ENCODE results near the gene RYR3. TPM values are rescaled to one million over a fixed set of nuclear protein-coding genes. Genes with fewer than 3 reads are reported as not detected.
"Not testable (repeated sequence)": the region's sequence is repeated elsewhere in the genome, so short reads cannot be mapped to it uniquely, and the experiment has no call there.

Gene RYR3
- polyA plus RNA-seq, 2 donors, result 1.0 to 1.8 TPM

GRCh38 chr15:33810073-33810595 is 499.4 kb downstream of the RYR3 start:
- Histone ChIP-seq H3K27ac (ENCODE audit: low read depth in 2 of 2, low read length in 1 of 2) (no peak overlapping the region), H3K4me1 (ENCODE audit: control insufficient read depth in 2 of 2, insufficient read depth in 2 of 2, low read length in 1 of 2) (no peaks in the 10 kb centered on the region), H3K9me3 (ENCODE audit: control insufficient read depth in 2 of 2, insufficient read depth in 1 of 2, low read depth in 1 of 2, low read length in 1 of 2) (no peaks in the 10 kb centered on the region), H3K36me3 (ENCODE audit: control insufficient read depth in 2 of 2, insufficient read depth in 2 of 2, low read length in 1 of 2) (no peaks in the 10 kb centered on the region), H3K4me3 (ENCODE audit: low read depth in 1 of 2, low read length in 2 of 2) (no peak overlapping the region), H3K27me3 (ENCODE audit: control insufficient read depth in 1 of 2, insufficient read depth in 2 of 2, low read length in 2 of 2) (no peaks in the 10 kb centered on the region)
- 84 to 88% methylated on average over 10 of the region's 10 CpGs for WGBS, 2 donors

DNA sequence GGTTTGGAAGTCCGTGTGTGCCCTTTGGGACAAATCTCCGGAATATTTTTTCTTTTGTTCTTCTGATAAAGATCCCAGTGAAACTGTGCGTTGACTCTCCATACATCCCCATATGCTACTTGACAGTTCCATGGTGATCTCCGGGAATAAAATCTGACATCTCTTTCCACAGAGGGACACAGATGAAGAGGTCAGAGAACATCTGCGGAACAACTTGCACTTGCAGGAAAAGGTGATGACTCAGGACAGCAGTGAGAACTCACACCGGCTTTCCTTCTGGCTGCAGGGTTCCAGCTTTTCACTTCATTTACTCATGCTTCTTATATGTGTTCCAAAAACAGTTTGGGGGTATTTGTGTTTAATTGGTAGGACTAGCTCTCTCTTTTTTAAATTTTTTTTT is 500.0 kb downstream of the RYR3 start:
- H3K27ac ChIP-seq (ENCODE audit: low read depth in 2 of 2, low read length in 1 of 2), result no peak overlapping the region
- no peaks in the 10 kb centered on the region for H3K36me3 ChIP-seq (ENCODE audit: control insufficient read depth in 2 of 2, insufficient read depth in 2 of 2, low read length in 1 of 2)
- no peak overlapping the region for H3K4me3 ChIP-seq (ENCODE audit: low read depth in 1 of 2, low read length in 2 of 2)
- H3K4me1 ChIP-seq (ENCODE audit: control insufficient read depth in 2 of 2, insufficient read depth in 2 of 2, low read length in 1 of 2), result no peaks in the 10 kb centered on the region
- H3K27me3 ChIP-seq (ENCODE audit: control insufficient read depth in 1 of 2, insufficient read depth in 2 of 2, low read length in 2 of 2), result no peaks in the 10 kb centered on the region
- 73 to 83% methylated on average over 6 of the region's 6 CpGs for WGBS, 2 donors
- H3K9me3 ChIP-seq (ENCODE audit: control insufficient read depth in 2 of 2, insufficient read depth in 1 of 2, low read depth in 1 of 2, low read length in 1 of 2), result no peaks in the 10 kb centered on the region

- H3K4me1 ChIP-seq (ENCODE audit: control insufficient read depth in 2 of 2, insufficient read depth in 2 of 2, low read length in 1 of 2), result no peaks in the 10 kb centered on the region
These were observed 503.1 kb downstream of the RYR3 start for GRCh38 chr15:33813891-33814290.

GRCh38 chr15:33819499-33819898 is 508.7 kb downstream of the RYR3 start:
- H3K4me3 ChIP-seq (ENCODE audit: low read depth in 1 of 2, low read length in 2 of 2); H3K27me3 ChIP-seq (ENCODE audit: control insufficient read depth in 1 of 2, insufficient read depth in 2 of 2, low read length in 2 of 2); H3K27ac ChIP-seq (ENCODE audit: low read depth in 2 of 2, low read length in 1 of 2); H3K4me1 ChIP-seq (ENCODE audit: control insufficient read depth in 2 of 2, insufficient read depth in 2 of 2, low read length in 1 of 2); H3K9me3 ChIP-seq (ENCODE audit: control insufficient read depth in 2 of 2, insufficient read depth in 1 of 2, low read depth in 1 of 2, low read length in 1 of 2); H3K36me3 ChIP-seq (ENCODE audit: control insufficient read depth in 2 of 2, insufficient read depth in 2 of 2, low read length in 1 of 2): not testable (repeated sequence)
- WGBS, 2 donors, result 98 to 99% methylated on average over 6 of the region's 6 CpGs

More at GRCh38 chr15:33813891-33814290, 503.1 kb downstream of the RYR3 start:
- H3K36me3 ChIP-seq (ENCODE audit: control insufficient read depth in 2 of 2, insufficient read depth in 2 of 2, low read length in 1 of 2), result no peaks in the 10 kb centered on the region
- no peak overlapping the region for H3K27ac ChIP-seq (ENCODE audit: low read depth in 2 of 2, low read length in 1 of 2)
- H3K4me3 ChIP-seq (ENCODE audit: low read depth in 1 of 2, low read length in 2 of 2), result no peak overlapping the region
- no peaks in the 10 kb centered on the region for H3K27me3 ChIP-seq (ENCODE audit: control insufficient read depth in 1 of 2, insufficient read depth in 2 of 2, low read length in 2 of 2)
- H3K9me3 ChIP-seq (ENCODE audit: control insufficient read depth in 2 of 2, insufficient read depth in 1 of 2, low read depth in 1 of 2, low read length in 1 of 2), result no peaks in the 10 kb centered on the region
- WGBS, 2 donors, result 65% methylated on average over 3 of the region's 3 CpGs

- no peaks in the 10 kb centered on the region for H3K9me3 ChIP-seq (ENCODE audit: control insufficient read depth in 2 of 2, insufficient read depth in 1 of 2, low read depth in 1 of 2, low read length in 1 of 2)
- H3K4me1 ChIP-seq (ENCODE audit: control insufficient read depth in 2 of 2, insufficient read depth in 2 of 2, low read length in 1 of 2), result no peaks in the 10 kb centered on the region
- 61 to 62% methylated on average over 4 of the region's 4 CpGs for WGBS, 2 donors
- H3K27me3 ChIP-seq (ENCODE audit: control insufficient read depth in 1 of 2, insufficient read depth in 2 of 2, low read length in 2 of 2), result no peaks in the 10 kb centered on the region
- no peak overlapping the region for H3K27ac ChIP-seq (ENCODE audit: low read depth in 2 of 2, low read length in 1 of 2)
- H3K36me3 ChIP-seq (ENCODE audit: control insufficient read depth in 2 of 2, insufficient read depth in 2 of 2, low read length in 1 of 2), result no peaks in the 10 kb centered on the region
- H3K4me3 ChIP-seq (ENCODE audit: low read depth in 1 of 2, low read length in 2 of 2), result no peak overlapping the region
These were observed 511.7 kb downstream of the RYR3 start for GRCh38 chr15:33822479-33822878.

- no peaks in the 10 kb centered on the region for H3K4me1 ChIP-seq (ENCODE audit: control insufficient read depth in 2 of 2, insufficient read depth in 2 of 2, low read length in 1 of 2)
These were observed 512.4 kb downstream of the RYR3 start for GRCh38 chr15:33823119-33823518.

DNA sequence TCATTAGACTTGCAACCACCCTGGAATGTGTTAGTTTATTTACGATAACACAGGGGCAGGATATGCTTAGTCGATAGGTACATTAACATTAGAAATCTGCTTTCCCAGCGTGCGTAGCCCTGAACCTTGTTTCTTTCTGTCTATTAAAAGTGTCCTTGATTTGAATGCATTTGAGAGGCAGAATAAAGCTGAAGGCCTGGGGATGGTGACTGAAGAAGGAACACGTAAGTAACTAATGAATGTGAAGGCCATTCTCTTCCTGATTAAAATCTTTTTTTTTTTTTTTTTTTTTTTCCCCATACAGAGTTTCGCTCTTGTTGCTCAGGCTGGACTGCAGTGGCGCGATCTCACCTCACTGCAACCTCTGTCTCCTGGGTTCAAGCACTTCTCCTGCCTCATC is 514.7 kb downstream of the RYR3 start:
- H3K36me3 ChIP-seq (ENCODE audit: control insufficient read depth in 2 of 2, insufficient read depth in 2 of 2, low read length in 1 of 2), result no peaks in the 10 kb centered on the region
- no peaks in the 10 kb centered on the region for H3K9me3 ChIP-seq (ENCODE audit: control insufficient read depth in 2 of 2, insufficient read depth in 1 of 2, low read depth in 1 of 2, low read length in 1 of 2)
- no peaks in the 10 kb centered on the region for H3K27me3 ChIP-seq (ENCODE audit: control insufficient read depth in 1 of 2, insufficient read depth in 2 of 2, low read length in 2 of 2)
- H3K4me3 ChIP-seq (ENCODE audit: low read depth in 1 of 2, low read length in 2 of 2), result no peak overlapping the region
- 91 to 92% methylated on average over 8 of the region's 8 CpGs for WGBS, 2 donors
- H3K27ac ChIP-seq (ENCODE audit: low read depth in 2 of 2, low read length in 1 of 2), result no peak overlapping the region
- H3K4me1 ChIP-seq (ENCODE audit: control insufficient read depth in 2 of 2, insufficient read depth in 2 of 2, low read length in 1 of 2), result no peaks in the 10 kb centered on the region

More at GRCh38 chr15:33823119-33823518, 512.4 kb downstream of the RYR3 start:
- WGBS, 2 donors, result 74 to 81% methylated on average over 3 of the region's 3 CpGs
- Histone ChIP-seq H3K27me3 (ENCODE audit: control insufficient read depth in 1 of 2, insufficient read depth in 2 of 2, low read length in 2 of 2) (no peaks in the 10 kb centered on the region), H3K9me3 (ENCODE audit: control insufficient read depth in 2 of 2, insufficient read depth in 1 of 2, low read depth in 1 of 2, low read length in 1 of 2) (no peaks in the 10 kb centered on the region), H3K36me3 (ENCODE audit: control insufficient read depth in 2 of 2, insufficient read depth in 2 of 2, low read length in 1 of 2) (no peaks in the 10 kb centered on the region), H3K4me3 (ENCODE audit: low read depth in 1 of 2, low read length in 2 of 2) (no peak overlapping the region), H3K27ac (ENCODE audit: low read depth in 2 of 2, low read length in 1 of 2) (no peak overlapping the region)

- no peaks in the 10 kb centered on the region for H3K36me3 ChIP-seq (ENCODE audit: control insufficient read depth in 2 of 2, insufficient read depth in 2 of 2, low read length in 1 of 2)
- no peaks in the 10 kb centered on the region for H3K9me3 ChIP-seq (ENCODE audit: control insufficient read depth in 2 of 2, insufficient read depth in 1 of 2, low read depth in 1 of 2, low read length in 1 of 2)
- no peak overlapping the region for H3K4me3 ChIP-seq (ENCODE audit: low read depth in 1 of 2, low read length in 2 of 2)
- H3K27me3 ChIP-seq (ENCODE audit: control insufficient read depth in 1 of 2, insufficient read depth in 2 of 2, low read length in 2 of 2), result no peaks in the 10 kb centered on the region
- no peaks in the 10 kb centered on the region for H3K4me1 ChIP-seq (ENCODE audit: control insufficient read depth in 2 of 2, insufficient read depth in 2 of 2, low read length in 1 of 2)
- WGBS, 2 donors, result 83 to 85% methylated on average over 4 of the region's 4 CpGs
- H3K27ac ChIP-seq (ENCODE audit: low read depth in 2 of 2, low read length in 1 of 2), result no peak overlapping the region
These were observed 515.4 kb downstream of the RYR3 start for GRCh38 chr15:33826201-33826600.

DNA sequence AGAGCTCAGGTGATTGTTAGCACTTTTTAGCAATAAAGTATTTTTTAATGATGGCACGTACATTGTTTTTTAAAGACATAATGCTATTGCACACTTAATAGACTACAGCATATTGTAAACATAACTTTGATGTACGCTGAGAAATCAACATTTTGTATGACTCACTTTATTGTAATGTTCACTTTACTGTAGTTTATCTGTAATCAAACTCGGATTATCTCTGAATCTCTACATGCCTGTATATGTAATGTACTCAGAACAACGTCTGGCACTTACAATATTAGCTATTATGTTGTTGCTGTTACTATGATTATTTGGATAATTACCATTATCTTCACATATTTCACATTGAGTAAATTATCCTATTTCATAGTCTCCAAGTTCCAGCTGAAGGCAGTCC is 519.6 kb downstream of the RYR3 start:
- Histone ChIP-seq H3K27ac (ENCODE audit: low read depth in 2 of 2, low read length in 1 of 2) (no peak overlapping the region), H3K9me3 (ENCODE audit: control insufficient read depth in 2 of 2, insufficient read depth in 1 of 2, low read depth in 1 of 2, low read length in 1 of 2) (no peaks in the 10 kb centered on the region), H3K27me3 (ENCODE audit: control insufficient read depth in 1 of 2, insufficient read depth in 2 of 2, low read length in 2 of 2) (no peaks in the 10 kb centered on the region), H3K36me3 (ENCODE audit: control insufficient read depth in 2 of 2, insufficient read depth in 2 of 2, low read length in 1 of 2) (no peaks in the 10 kb centered on the region), H3K4me3 (ENCODE audit: low read depth in 1 of 2, low read length in 2 of 2) (no peak overlapping the region), H3K4me1 (ENCODE audit: control insufficient read depth in 2 of 2, insufficient read depth in 2 of 2, low read length in 1 of 2) (no peaks in the 10 kb centered on the region)
- WGBS, 2 donors, result 61 to 63% methylated on average over 4 of the region's 4 CpGs

- no peaks in the 10 kb centered on the region for H3K27me3 ChIP-seq (ENCODE audit: control insufficient read depth in 1 of 2, insufficient read depth in 2 of 2, low read length in 2 of 2)
- H3K27ac ChIP-seq (ENCODE audit: low read depth in 2 of 2, low read length in 1 of 2), result no peak overlapping the region
- no peaks in the 10 kb centered on the region for H3K4me1 ChIP-seq (ENCODE audit: control insufficient read depth in 2 of 2, insufficient read depth in 2 of 2, low read length in 1 of 2)
- H3K36me3 ChIP-seq (ENCODE audit: control insufficient read depth in 2 of 2, insufficient read depth in 2 of 2, low read length in 1 of 2), result no peaks in the 10 kb centered on the region
- WGBS, 2 donors, result 80 to 84% methylated on average over 7 of the region's 7 CpGs
- H3K9me3 ChIP-seq (ENCODE audit: control insufficient read depth in 2 of 2, insufficient read depth in 1 of 2, low read depth in 1 of 2, low read length in 1 of 2), result no peaks in the 10 kb centered on the region
- H3K4me3 ChIP-seq (ENCODE audit: low read depth in 1 of 2, low read length in 2 of 2), result no peak overlapping the region
These were observed 520.9 kb downstream of the RYR3 start for GRCh38 chr15:33831646-33832045.
